HAP-1 (cell line): ENCODE measurements around the gene UBE2Q2.
"Not testable (repeated sequence)": the region's sequence is repeated elsewhere in the genome, so short reads cannot be mapped to it uniquely, and the experiment has no call there.

ENCODE experiments used
- DNase-seq, 2 experiments: peaks; one replicate each; pipeline ENCODE4 v3.0.0-alpha.2; 2016 to 2020; ENCODE audit warnings: low spot score in 2 of 2
- H3K27me3 ChIP-seq: fragments of 250-450 bp; sonication (Bioruptor Pico); 2 replicates; pipeline ENCODE4 v1.5.1; 2020; ENCODE audit warnings: low read depth, mild to moderate bottlenecking, moderate library complexity
- H3K36me3 ChIP-seq: fragments of 250-450 bp; sonication (Bioruptor Pico); replicated peaks from 2 replicates; pipeline ENCODE4 v1.5.1; 2020; ENCODE audit warnings: mild to moderate bottlenecking
- H3K4me1 ChIP-seq: fragments of 250-450 bp; sonication (Bioruptor Pico); 2 replicates; pipeline ENCODE4 v1.5.1; 2020; ENCODE audit warnings: mild to moderate bottlenecking
- H3K4me3 ChIP-seq: fragments of 250-450 bp; sonication (Bioruptor Pico); 2 replicates; pipeline ENCODE4 v1.5.1; 2020; ENCODE audit warnings: mild to moderate bottlenecking, moderate library complexity
- H3K9me3 ChIP-seq: fragments of 250-450 bp; sonication (Bioruptor Pico); 2 replicates; pipeline ENCODE4 v1.5.1; 2020; ENCODE audit warnings: mild to moderate bottlenecking, moderate library complexity
- in situ Hi-C: fragments of 300-500 bp; cut with MboI; formaldehyde crosslinking; loops from 3 replicates; pipeline ENCODE4 v1.14.3; 2020; ENCODE audit warnings: low sequenced_read_pairs, inconsistent platforms, mixed read lengths

The UBE2Q2 gene

GRCh38 chr15:75864213-75865059 lies 21.2 kb downstream of the UBE2Q2 start:
- in situ Hi-C loops, result no loop called here
- DNase-seq, result no peak
- no peaks in the 10 kb centered on the region for H3K9me3 ChIP-seq
- peaks cover 34% of the 10 kb centered on the region for H3K36me3 ChIP-seq
- H3K4me3 ChIP-seq, result no peak overlapping the region
- H3K27me3 ChIP-seq, result no peaks in the 10 kb centered on the region
- peaks cover 50% of the 10 kb centered on the region for H3K4me1 ChIP-seq

DNA sequence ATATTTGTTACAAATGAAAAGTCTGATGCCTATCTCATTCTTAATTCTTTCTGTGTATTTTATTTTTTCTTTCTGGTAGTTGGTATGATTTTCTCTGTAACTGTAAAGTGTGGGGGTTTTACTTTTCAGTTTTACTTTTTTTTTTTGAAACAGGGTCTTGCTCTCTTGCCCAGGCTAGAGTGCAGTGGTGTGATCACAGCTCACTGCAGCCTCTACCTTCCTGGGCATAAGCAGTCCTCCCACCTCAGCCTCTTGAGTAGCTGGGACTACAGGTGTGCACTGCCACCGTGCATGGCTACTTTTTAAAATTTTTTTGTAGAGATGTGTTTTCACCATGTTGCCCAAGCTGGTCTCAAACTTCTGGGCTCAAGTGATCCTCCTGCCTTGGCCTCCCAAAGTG lies 22.8 kb downstream of the UBE2Q2 start:
- DNase-seq, H3K27me3 ChIP-seq, H3K4me3 ChIP-seq, H3K9me3 ChIP-seq, in situ Hi-C loops: not testable (repeated sequence)
- Histone ChIP-seq H3K36me3 (peaks cover 26% of the 10 kb centered on the region), H3K4me1 (peaks cover 60% of the 10 kb centered on the region)

- H3K27me3 ChIP-seq, result no peaks in the 10 kb centered on the region
- DNase-seq, result no peak
- no peak overlapping the region for H3K4me3 ChIP-seq
- in situ Hi-C loops, result no loop called here
- peaks cover 68% of the 10 kb centered on the region for H3K4me1 ChIP-seq
- no peaks in the 10 kb centered on the region for H3K9me3 ChIP-seq
- peaks cover 21% of the 10 kb centered on the region for H3K36me3 ChIP-seq
Measured at GRCh38 chr15:75866916-75867315, 23.7 kb downstream of the UBE2Q2 start.

DNA sequence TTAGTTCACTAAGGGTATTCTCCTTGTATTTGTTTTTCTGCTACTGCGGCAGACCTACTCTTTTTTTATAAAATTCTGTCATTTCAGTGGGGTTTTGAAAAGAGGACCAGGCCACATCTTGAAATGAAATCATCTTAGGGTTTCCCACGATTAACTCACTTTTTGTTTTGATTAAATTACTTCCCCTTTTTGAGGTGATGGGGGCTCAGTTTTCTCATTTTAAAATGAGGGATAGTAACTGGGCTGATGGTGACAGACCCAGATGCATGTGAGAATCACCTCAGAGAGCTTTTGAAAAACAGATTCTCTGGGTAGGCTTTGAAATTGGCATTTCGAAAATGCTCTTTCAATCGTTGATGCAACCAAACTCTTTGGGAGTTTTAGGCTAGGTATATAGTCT lies 24.2 kb downstream of the UBE2Q2 start:
- H3K36me3 ChIP-seq, result peaks cover 20% of the 10 kb centered on the region
- no peaks in the 10 kb centered on the region for H3K27me3 ChIP-seq
- no peak overlapping the region for H3K4me3 ChIP-seq
- no peak for DNase-seq
- in situ Hi-C loops, result no loop called here
- H3K9me3 ChIP-seq, result no peaks in the 10 kb centered on the region
- peaks cover 73% of the 10 kb centered on the region for H3K4me1 ChIP-seq

DNA sequence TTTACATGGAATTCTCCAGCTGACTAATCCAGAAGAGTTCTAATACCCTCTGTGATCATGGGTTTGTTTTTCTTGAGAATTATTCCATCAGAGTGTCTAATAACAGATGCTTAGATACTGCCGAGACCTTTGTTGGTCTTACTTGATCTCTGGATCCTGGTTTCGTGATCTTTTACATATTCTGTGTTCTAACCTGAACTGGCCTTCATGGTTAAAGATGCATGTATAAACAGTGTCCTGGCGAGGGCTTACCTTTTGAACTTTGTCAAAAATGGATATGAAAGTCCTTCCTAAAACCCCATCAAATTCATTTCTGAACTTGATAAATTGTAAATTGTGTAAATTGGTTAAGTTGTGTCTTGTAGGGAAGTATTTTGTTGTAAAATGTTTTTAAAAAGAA lies 24.8 kb downstream of the UBE2Q2 start:
- peaks cover 76% of the 10 kb centered on the region for H3K4me1 ChIP-seq
- no peak overlapping the region for H3K4me3 ChIP-seq
- peaks cover 20% of the 10 kb centered on the region for H3K36me3 ChIP-seq
- no peaks in the 10 kb centered on the region for H3K9me3 ChIP-seq
- no peak for DNase-seq
- in situ Hi-C loops, result no loop called here
- H3K27me3 ChIP-seq, result no peaks in the 10 kb centered on the region

DNA sequence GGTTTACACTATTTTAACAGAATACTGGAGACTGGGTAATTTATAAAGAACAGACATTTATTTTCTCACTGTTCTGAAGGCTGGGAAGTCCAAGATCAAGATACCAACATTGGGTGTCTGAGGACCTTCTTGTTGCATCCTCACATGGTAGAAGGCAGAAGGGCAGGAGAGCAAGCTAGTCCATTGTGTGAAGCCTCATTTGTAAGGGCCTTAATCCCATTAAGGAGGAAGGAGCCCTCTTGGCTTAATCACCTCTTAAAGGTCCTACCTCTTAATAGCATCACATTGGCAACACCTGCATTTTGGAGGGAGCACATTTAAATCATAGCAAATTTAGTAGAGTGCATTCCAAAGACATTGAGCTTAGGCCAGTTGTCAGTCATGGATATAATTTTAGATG lies 26.2 kb downstream of the UBE2Q2 start:
- in situ Hi-C loops, result no loop called here
- peaks cover 24% of the 10 kb centered on the region for H3K36me3 ChIP-seq
- peak; percentile 29 to 52 for DNase-seq
- H3K4me3 ChIP-seq, result no peak overlapping the region
- H3K9me3 ChIP-seq, result no peaks in the 10 kb centered on the region
- H3K4me1 ChIP-seq, result peaks cover 75% of the 10 kb centered on the region
- H3K27me3 ChIP-seq, result no peaks in the 10 kb centered on the region

DNA sequence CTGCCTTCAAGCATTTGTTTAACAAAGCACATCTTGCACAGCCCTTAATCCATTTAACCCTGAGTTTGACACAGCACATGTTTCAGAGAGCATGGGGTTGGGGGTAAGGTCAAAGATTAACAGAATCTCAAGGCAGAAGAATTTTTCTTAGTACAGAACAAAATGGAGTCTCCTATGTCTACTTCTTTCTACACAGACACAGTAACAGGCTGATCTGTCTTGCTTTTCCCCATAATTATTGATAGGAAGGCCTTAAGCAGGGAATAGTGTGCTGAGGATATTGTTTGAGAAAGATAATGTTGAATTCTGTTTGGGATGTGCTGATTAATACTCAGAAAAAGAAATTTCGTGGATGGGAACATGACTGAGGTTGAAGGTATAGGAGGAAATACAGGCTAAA lies 28.3 kb downstream of the UBE2Q2 start:
- H3K4me1 ChIP-seq, result peaks cover 63% of the 10 kb centered on the region
- H3K27me3 ChIP-seq, H3K9me3 ChIP-seq, DNase-seq, H3K4me3 ChIP-seq, in situ Hi-C loops: not testable (repeated sequence)
- H3K36me3 ChIP-seq, result peaks cover 41% of the 10 kb centered on the region

DNA sequence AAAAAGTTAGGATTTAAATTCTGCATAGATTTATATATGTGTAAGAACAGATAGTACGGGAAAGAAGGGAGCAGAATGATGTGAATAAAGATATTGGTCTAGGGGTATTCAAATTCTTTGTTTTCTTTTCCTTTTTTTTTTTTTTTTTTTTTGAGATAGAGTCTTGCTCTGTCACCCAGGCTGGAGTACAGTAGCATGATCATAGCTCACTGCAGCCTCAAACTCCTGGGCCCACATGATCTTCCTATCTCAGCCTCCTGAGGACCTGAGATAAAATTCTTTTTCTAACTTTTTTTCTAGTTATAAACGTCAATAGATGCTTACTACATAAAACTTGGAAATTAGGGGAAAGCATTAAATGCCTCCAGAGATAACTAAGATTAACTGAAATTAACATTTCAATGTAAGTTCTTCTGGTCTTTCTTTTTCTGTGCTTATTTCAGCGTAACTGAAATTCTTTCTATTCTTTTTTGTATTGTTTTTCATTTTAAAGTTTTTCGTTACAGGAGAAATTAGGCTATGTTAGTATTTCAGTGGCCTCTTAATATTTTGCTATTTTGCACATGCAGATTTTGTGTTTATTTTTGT lies 29.2 kb downstream of the UBE2Q2 start:
- Histone ChIP-seq H3K27me3 (no peaks in the 10 kb centered on the region), H3K9me3 (no peaks in the 10 kb centered on the region), H3K4me3 (no peak overlapping the region), H3K4me1 (peaks cover 55% of the 10 kb centered on the region), H3K36me3 (peaks cover 42% of the 10 kb centered on the region)
- in situ Hi-C loops, result no loop called here
- peak; percentile 58 to 100 for DNase-seq

DNA sequence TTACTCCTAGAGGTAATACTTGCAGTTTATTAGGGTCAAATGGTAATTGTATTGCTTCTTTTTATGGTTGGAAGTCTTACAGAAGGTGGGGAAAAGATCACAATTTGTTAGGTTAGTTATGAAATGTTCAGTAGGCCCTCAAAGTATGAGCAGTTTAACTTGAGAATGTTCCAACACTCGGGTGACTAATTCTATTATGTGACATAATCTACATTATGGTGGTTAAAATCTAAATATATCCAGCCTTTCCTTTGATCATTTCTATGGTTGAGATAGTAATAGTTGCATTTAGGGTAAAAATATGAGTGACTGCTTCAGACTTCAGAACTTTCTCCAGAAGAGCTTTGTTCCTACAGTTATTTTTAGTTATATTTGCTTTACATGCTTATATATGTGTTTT lies 40.8 kb downstream of the UBE2Q2 start:
- H3K4me3 ChIP-seq, result no peak overlapping the region
- no peak for DNase-seq
- H3K36me3 ChIP-seq, result peaks cover 41% of the 10 kb centered on the region
- no peaks in the 10 kb centered on the region for H3K9me3 ChIP-seq
- in situ Hi-C loops, result no loop called here
- H3K27me3 ChIP-seq, result no peaks in the 10 kb centered on the region
- 0 out of 2 replicates have a peak, but pooled peaks cover 3% of the 10 kb centered on the region for H3K4me1 ChIP-seq

- Histone ChIP-seq H3K4me3 (no peak overlapping the region), H3K36me3 (peaks cover 40% of the 10 kb centered on the region), H3K27me3 (no peaks in the 10 kb centered on the region), H3K4me1 (0 out of 2 replicates have a peak, but pooled peaks cover 3% of the 10 kb centered on the region), H3K9me3 (no peaks in the 10 kb centered on the region)
- DNase-seq, result no peak
- in situ Hi-C loops, result no loop called here
Measured at GRCh38 chr15:75887178-75887577, 43.9 kb downstream of the UBE2Q2 start.

- in situ Hi-C loops, result no loop called here
- DNase-seq, result no peak
- peaks cover 46% of the 10 kb centered on the region for H3K36me3 ChIP-seq
Measured at GRCh38 chr15:75891895-75892294, 48.6 kb downstream of the UBE2Q2 start.

GRCh38 chr15:75895731-75896130 lies 52.5 kb downstream of the UBE2Q2 start:
- H3K4me1 ChIP-seq, result peaks cover 3% of the 10 kb centered on the region; the same call in 1 of the 2 replicates
- peaks cover 53% of the 10 kb centered on the region for H3K36me3 ChIP-seq
- H3K9me3 ChIP-seq, result no peaks in the 10 kb centered on the region
- no peak for DNase-seq
- no peaks in the 10 kb centered on the region for H3K27me3 ChIP-seq
- in situ Hi-C loops, result no loop called here
- H3K4me3 ChIP-seq, result no peak overlapping the region

More at GRCh38 chr15:75891895-75892294, 48.6 kb downstream of the UBE2Q2 start:
- peaks cover 3% of the 10 kb centered on the region; the same call in 1 of the 2 replicates for H3K4me1 ChIP-seq
- no peaks in the 10 kb centered on the region for H3K27me3 ChIP-seq
- H3K4me3 ChIP-seq, result no peak overlapping the region
- no peaks in the 10 kb centered on the region for H3K9me3 ChIP-seq

DNA sequence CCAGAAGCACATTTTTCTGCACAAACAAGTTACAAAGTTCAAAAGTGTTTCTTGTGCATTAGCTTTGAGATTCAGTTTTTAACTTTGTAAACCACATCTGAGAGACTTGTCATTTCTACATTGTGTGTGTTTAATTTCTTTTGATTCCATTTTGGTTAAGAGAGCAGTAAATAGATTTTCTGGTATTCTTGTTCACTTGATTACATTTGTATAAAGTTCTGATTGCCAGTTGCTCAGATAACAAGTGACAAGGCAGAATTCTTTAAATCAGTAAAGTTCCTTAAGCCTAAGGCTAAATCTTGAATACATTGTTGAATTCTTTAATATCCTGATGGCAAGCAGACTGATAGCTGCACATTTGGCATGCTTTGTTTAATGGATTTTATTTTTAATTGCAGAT lies 57.3 kb downstream of the UBE2Q2 start:
- in situ Hi-C loops, result no loop called here
- no peak for DNase-seq
- Histone ChIP-seq H3K27me3 (no peaks in the 10 kb centered on the region), H3K4me3 (no peak overlapping the region), H3K9me3 (no peaks in the 10 kb centered on the region), H3K4me1 (peaks cover 23% of the 10 kb centered on the region), H3K36me3 (peaks cover 48% of the 10 kb centered on the region)

DNA sequence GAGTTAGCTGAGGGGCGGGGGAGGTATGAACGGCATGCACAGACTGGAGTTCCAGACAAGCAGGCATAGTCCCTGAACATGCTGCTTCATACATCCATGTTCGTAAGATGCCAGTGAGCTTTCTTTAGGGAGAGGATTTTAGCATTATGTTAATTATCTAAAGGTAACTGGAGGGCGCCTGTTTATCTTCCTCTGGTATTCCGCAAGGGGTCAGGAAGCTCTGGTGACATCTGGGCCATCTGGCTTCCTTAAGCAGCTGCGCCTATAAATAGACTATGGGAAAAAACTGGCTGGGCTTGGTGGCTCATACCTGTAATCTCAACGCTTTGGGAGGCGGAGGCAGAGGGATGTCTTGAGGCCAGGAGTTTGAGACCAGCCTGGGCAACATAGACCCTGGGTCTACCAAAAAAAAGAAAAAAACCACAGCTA lies 58.9 kb downstream of the UBE2Q2 start:
- DNase-seq, result peak; percentile 72 to 78
- in situ Hi-C loops, result no loop called here
- no peaks in the 10 kb centered on the region for H3K27me3 ChIP-seq
- H3K4me1 ChIP-seq, result peaks cover 26% of the 10 kb centered on the region
- no peaks in the 10 kb centered on the region for H3K9me3 ChIP-seq
- no peak overlapping the region for H3K4me3 ChIP-seq
- peaks cover 49% of the 10 kb centered on the region for H3K36me3 ChIP-seq
